ENCODE measurements around the gene FBXL20. TPM values are rescaled to one million over a fixed set of nuclear protein-coding genes. Genes with fewer than 3 reads are reported as not detected.

FBXL20 gene
- total and polyA plus RNA-seq, 2 of the 8 experiments (the other 6 are each of a cell fraction or from before 2014, with no cell fraction given), result 5.5 to 11.0 TPM

GRCh38 chr17:39224778-39225307 lies 176.6 kb downstream of the FBXL20 start:
- Histone ChIP-seq H3K79me2 (ENCODE audit: control insufficient read depth in 1 of 2, insufficient read depth in 2 of 2, low read length in 2 of 2) (no peaks in the 10 kb centered on the region), H4K8ac (ENCODE audit: extremely low read depth, insufficient read depth, low read length) (peak overlapping the region; percentile 35), H3K4ac (replicated peaks; ENCODE audit: insufficient read length, low read depth, low read length) (no peak overlapping the region), H3K23ac (ENCODE audit: insufficient read length) (no peak overlapping the region), H3K4me3 (ENCODE audit: extremely low read depth in 1 of 4, insufficient read depth in 2 of 4, low read depth in 3 of 4, low read length in 4 of 4) (peak overlapping the region; percentile 31 to 73 (median 62)), H3K36me3 (ENCODE audit: control insufficient read depth in 2 of 4, insufficient read depth in 4 of 4, low read length in 3 of 4) (no peaks in the 10 kb centered on the region; a peak in 1 of 8 replicates), H3K23me2 (ENCODE audit: low read depth, low read length) (peaks cover 8% of the 10 kb centered on the region; the same call in 1 of the 2 replicates), H3K27me3 (replicated peaks in 1 of 4; ENCODE audit: control insufficient read depth in 3 of 4, extremely low read depth in 1 of 4, insufficient read depth in 3 of 4, low read length in 3 of 4) (peaks cover 13 to 30% (median 26%) of the 10 kb centered on the region in 4 experiments; a peak in 6 of 7 replicates), H2BK120ac (replicated peaks; ENCODE audit: low read depth, low read length) (no peak overlapping the region), H2BK20ac (ENCODE audit: low read length) (no peak overlapping the region), H2BK5ac (ENCODE audit: low read depth, low read length) (no peak overlapping the region), H3K79me1 (ENCODE audit: low read depth, low read length) (no peaks in the 10 kb centered on the region), H2AK5ac (ENCODE audit: low read depth, low read length) (no peak overlapping the region), H4K20me1 (replicated peaks in 1 of 2; ENCODE audit: control insufficient read depth in 1 of 2, insufficient read depth in 2 of 2, low read length in 2 of 2) (no peaks in the 10 kb centered on the region), H3K4me1 (replicated peaks in 1 of 4; ENCODE audit: control insufficient read depth in 3 of 4, insufficient read depth in 4 of 4, low read length in 3 of 4) (peaks cover 0 to 16% (median 7%) of the 10 kb centered on the region in 4 experiments; a peak in 5 of 7 replicates), H2BK12ac (ENCODE audit: low read depth, low read length) (0 out of 2 replicates have a peak overlapping the region, but pooled peaks have one; percentile 17), H2BK15ac (ENCODE audit: low read length) (no peak overlapping the region), H3K14ac (ENCODE audit: insufficient read length) (no peak overlapping the region), H3K56ac (replicated peaks; ENCODE audit: insufficient read length, low read depth, low read length) (no peak overlapping the region), H2AFZ (ENCODE audit: low read length) (no peak overlapping the region), H4K91ac (replicated peaks; ENCODE audit: insufficient read length, low read length) (no peak overlapping the region), H3K9me3 (ENCODE audit: insufficient read depth in 2 of 2, low read depth in 1 of 2, low read length in 1 of 2) (no peaks in the 10 kb centered on the region), H3K27ac (ENCODE audit: low read depth, low read length) (no peak overlapping the region), H3K4me2 (ENCODE audit: insufficient read depth in 1 of 2, low read depth in 2 of 2, low read length in 2 of 2) (peak overlapping the region; percentile 72 to 94), H3K18ac (ENCODE audit: extremely low read depth, low read length) (peak overlapping the region; percentile 48; the same call in 1 of the 2 replicates), H3K9ac (replicated peaks in 1 of 4; ENCODE audit: extremely low read depth in 1 of 4, low read depth in 3 of 4, low read length in 3 of 4) (peak overlapping the region in 1 of 4 experiments; percentile 52; a peak in 1 of 7 replicates), H4K5ac (ENCODE audit: insufficient read length, low read depth, low read length) (no peak overlapping the region)
- DNase-seq (ENCODE audit: low read depth in 1 of 2, low spot score in 2 of 2) (no peak), FAIRE-seq (no peak)
- WGBS, 2 experiments (ENCODE audit: extremely low coverage in 1 of 2, insufficient coverage in 1 of 2, insufficient read length in 1 of 2, insufficient replicate concordance in 2 of 2, low coverage in 1 of 2, low lambda C conversion rate in 2 of 2, missing lambda C conversion rate in 1 of 2), result 4% methylated on average over 65 of the region's 68 CpGs; no CpG with 5 or more reads in 1 of the 2 experiments
- ChIA-PET CTCF (ENCODE audit: partially characterized antibody) (interaction anchor here (24.1 kb wide), 1 partner anchor 15 kb away, joined by 982 read pairs; no protein-coding TSS in a partner anchor), POLR2A (ENCODE audit: partially characterized antibody) (interaction anchor here (1.5 to 2.1 kb wide), 2 partner anchors 11 to 12 kb away, joined by 3 to 13 read pairs; no protein-coding TSS in a partner anchor)
- peak; percentile 54 for TF ChIP-seq ASH2L (IDR thresholded peaks at IDR 0.05; ENCODE audit: low read length)
- no peak for TF ChIP-seq ATF2 (IDR thresholded peaks at IDR 0.05; ENCODE audit: low read length)
- peak; percentile 93 for TF ChIP-seq EZH2 (IDR thresholded peaks at IDR 0.05; ENCODE audit: low read depth, low read length, severe bottlenecking)
- peak; percentile 94 for TF ChIP-seq SUZ12 (IDR thresholded peaks at IDR 0.05; ENCODE audit: low read length)
- peak; percentile 26 for TF ChIP-seq KDM4A (IDR thresholded peaks at IDR 0.05; ENCODE audit: low read depth, low read length, severe bottlenecking)
- TF ChIP-seq YY1 (IDR thresholded peaks at IDR 0.05; ENCODE audit: low read depth, low read length), result no peak

Data from H1 (cell line).